SU-DHL-6 (cell line): ENCODE results near the gene ZNF195.
"Not testable (repeated sequence)": the region's sequence is repeated elsewhere in the genome, so short reads cannot be mapped to it uniquely, and the experiment has no call there.

Experiments
- H2AFZ ChIP-seq: fragments of 200-600 bp; sonication (generic); 2 replicates; pipeline ENCODE4 v1.6.1; 2014; ENCODE audit warnings: low read depth, mild to moderate bottlenecking, moderate library complexity, mixed read lengths, antibody characterized with exemption, low read length; ENCODE audit not compliant: severe bottlenecking
- H3F3A ChIP-seq: fragments of 200-600 bp; shearing (Covaris generic); 2 replicates; pipeline ENCODE4 v1.6.0; 2016; ENCODE audit warnings: antibody characterized with exemption, mild to moderate bottlenecking; ENCODE audit not compliant: insufficient read depth
- H3K27ac ChIP-seq: fragments of 200-600 bp; sonication (generic); 2 replicates; pipeline ENCODE4 v1.5.1; 2016; ENCODE audit warnings: low read depth, mild to moderate bottlenecking, low read length, moderate library complexity, mixed read lengths
- H3K27me3 ChIP-seq: fragments of 200-600 bp; sonication (generic), shearing (Covaris generic); 2 replicates; pipeline ENCODE4 v1.6.0; 2014; ENCODE audit warnings: mild to moderate bottlenecking, low read length
- H3K36me3 ChIP-seq: fragments of 200-600 bp; sonication (generic); 2 replicates; pipeline ENCODE4 v1.6.1; 2014; ENCODE audit warnings: mild to moderate bottlenecking, low read length, mixed read lengths
- H3K4me2 ChIP-seq: fragments of 300-600, 200-600 bp; shearing (Covaris generic), sonication (generic); 2 replicates; pipeline ENCODE4 v1.6.0; 2014; ENCODE audit warnings: low read length, low read depth, mild to moderate bottlenecking; ENCODE audit not compliant: poor library complexity, severe bottlenecking
- H3K4me3 ChIP-seq: fragments of 200-600 bp; sonication (generic); 2 replicates; pipeline ENCODE4 v1.5.1; 2014; ENCODE audit warnings: antibody characterized with exemption, low read length, mild to moderate bottlenecking, mixed read lengths; ENCODE audit not compliant: insufficient read depth, poor library complexity, severe bottlenecking
- H3K79me2 ChIP-seq: fragments of 200-600 bp; sonication (generic); 2 replicates; pipeline ENCODE4 v1.6.1; 2014; ENCODE audit warnings: mild to moderate bottlenecking, low read length, moderate library complexity; ENCODE audit not compliant: insufficient read depth
- H3K9ac ChIP-seq: fragments of 200-600 bp; sonication (generic); 2 replicates; pipeline ENCODE4 v1.7.0; 2014; ENCODE audit warnings: mild to moderate bottlenecking, low read length
- H3K9me2 ChIP-seq: fragments of 200-600 bp; sonication (generic); replicated peaks from 2 replicates; pipeline ENCODE4 v1.6.1; 2014; ENCODE audit warnings: low read length; ENCODE audit not compliant: insufficient read depth
- H3K9me3 ChIP-seq: fragments of 200-600 bp; sonication (generic); 2 replicates; pipeline ENCODE4 v1.6.1; 2014; ENCODE audit warnings: low read length, mixed read lengths; ENCODE audit not compliant: insufficient read depth
- H4K20me1 ChIP-seq: fragments of 200-600 bp; sonication (generic); 2 replicates; pipeline ENCODE4 v1.6.1; 2014; ENCODE audit warnings: low read depth, mild to moderate bottlenecking, antibody characterized with exemption, low read length, moderate library complexity, mixed read lengths
- EZH2phosphoT487 ChIP-seq: fragments of 200-600 bp; sonication (generic), shearing (Covaris generic); conservative IDR thresholded peaks from 2 replicates; pipeline ENCODE4 v1.6.1; 2018; ENCODE audit warnings: mild to moderate bottlenecking, antibody characterized with exemption, low read length, moderate library complexity, mixed read lengths
- TF ChIP-seq, protein P1 (sequence below): fragments of 200-600 bp; sonication (generic); IDR thresholded peaks from one replicate; pipeline ENCODE4 v1.5.1; 2017; ENCODE audit warnings: antibody characterized with exemption, mild to moderate bottlenecking, low read length, moderate library complexity; ENCODE audit not compliant: insufficient read depth, poor library complexity, severe bottlenecking

ZNF195 gene

DNA sequence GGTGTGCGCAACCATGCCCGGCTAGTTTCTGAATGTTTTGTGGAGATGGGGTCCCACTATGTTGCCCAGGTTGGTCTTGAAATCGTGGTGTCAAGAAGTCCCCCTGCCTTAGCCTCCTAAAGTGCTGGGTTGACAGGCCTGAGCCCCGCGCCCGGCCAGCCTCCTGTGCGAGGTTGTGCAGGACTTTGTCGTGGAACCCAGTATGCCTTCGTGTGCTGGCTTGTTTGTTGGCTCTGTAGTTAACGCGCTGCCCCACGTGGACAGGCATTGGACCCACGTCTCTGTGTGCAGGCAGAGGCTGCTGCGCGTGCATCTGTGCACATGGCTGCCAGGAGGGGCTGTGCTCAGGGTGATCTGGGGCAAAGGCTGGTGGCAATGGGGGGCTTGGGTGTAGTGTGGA lies 33.9 kb upstream of the ZNF195 start:
- H3K9me2 ChIP-seq = no peaks in the 10 kb centered on the region
- no peaks in the 10 kb centered on the region for H3K79me2 ChIP-seq
- no peak overlapping the region for H3K27ac ChIP-seq
- H3K4me2 ChIP-seq = no peak overlapping the region
- H3K9ac ChIP-seq = no peak overlapping the region
- no peak for TF ChIP-seq EZH2phosphoT487
- TF ChIP-seq, protein P1, sequence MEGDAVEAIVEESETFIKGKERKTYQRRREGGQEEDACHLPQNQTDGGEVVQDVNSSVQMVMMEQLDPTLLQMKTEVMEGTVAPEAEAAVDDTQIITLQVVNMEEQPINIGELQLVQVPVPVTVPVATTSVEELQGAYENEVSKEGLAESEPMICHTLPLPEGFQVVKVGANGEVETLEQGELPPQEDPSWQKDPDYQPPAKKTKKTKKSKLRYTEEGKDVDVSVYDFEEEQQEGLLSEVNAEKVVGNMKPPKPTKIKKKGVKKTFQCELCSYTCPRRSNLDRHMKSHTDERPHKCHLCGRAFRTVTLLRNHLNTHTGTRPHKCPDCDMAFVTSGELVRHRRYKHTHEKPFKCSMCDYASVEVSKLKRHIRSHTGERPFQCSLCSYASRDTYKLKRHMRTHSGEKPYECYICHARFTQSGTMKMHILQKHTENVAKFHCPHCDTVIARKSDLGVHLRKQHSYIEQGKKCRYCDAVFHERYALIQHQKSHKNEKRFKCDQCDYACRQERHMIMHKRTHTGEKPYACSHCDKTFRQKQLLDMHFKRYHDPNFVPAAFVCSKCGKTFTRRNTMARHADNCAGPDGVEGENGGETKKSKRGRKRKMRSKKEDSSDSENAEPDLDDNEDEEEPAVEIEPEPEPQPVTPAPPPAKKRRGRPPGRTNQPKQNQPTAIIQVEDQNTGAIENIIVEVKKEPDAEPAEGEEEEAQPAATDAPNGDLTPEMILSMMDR = no peak
- no peaks in the 10 kb centered on the region for H3F3A ChIP-seq
- no peak overlapping the region for H3K4me3 ChIP-seq
- H3K9me3 ChIP-seq = no peaks in the 10 kb centered on the region
- no peaks in the 10 kb centered on the region for H4K20me1 ChIP-seq
- H3K36me3 ChIP-seq = no peaks in the 10 kb centered on the region
- H2AFZ ChIP-seq = no peak overlapping the region
- no peaks in the 10 kb centered on the region for H3K27me3 ChIP-seq

DNA sequence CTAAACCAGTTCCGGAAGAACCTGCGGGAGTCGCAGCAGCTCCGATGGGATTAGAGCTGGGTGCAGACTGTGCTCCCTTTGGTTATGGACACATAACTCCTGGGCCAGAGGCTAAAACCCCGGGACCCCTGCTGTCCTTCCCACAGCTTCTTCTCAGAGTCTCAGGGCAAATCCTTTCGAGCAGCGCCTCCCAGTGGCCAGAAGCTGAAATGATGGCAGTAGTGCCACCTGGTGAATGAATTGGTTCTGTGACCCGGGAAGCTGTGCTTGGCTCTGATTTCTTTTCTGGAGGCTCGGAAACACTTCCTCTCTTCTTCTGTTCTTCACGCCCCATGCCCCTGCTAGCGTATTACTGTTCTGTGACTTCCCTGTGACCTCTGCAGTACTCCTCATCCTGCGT lies 29.8 kb upstream of the ZNF195 start:
- not testable (repeated sequence) for H4K20me1 ChIP-seq, H3K9ac ChIP-seq, H3K27ac ChIP-seq, H2AFZ ChIP-seq, H3K27me3 ChIP-seq, H3K4me2 ChIP-seq, H3F3A ChIP-seq, H3K9me3 ChIP-seq, H3K36me3 ChIP-seq, H3K9me2 ChIP-seq, H3K4me3 ChIP-seq, H3K79me2 ChIP-seq
- TF ChIP-seq, protein P1 = peak; percentile 62

DNA sequence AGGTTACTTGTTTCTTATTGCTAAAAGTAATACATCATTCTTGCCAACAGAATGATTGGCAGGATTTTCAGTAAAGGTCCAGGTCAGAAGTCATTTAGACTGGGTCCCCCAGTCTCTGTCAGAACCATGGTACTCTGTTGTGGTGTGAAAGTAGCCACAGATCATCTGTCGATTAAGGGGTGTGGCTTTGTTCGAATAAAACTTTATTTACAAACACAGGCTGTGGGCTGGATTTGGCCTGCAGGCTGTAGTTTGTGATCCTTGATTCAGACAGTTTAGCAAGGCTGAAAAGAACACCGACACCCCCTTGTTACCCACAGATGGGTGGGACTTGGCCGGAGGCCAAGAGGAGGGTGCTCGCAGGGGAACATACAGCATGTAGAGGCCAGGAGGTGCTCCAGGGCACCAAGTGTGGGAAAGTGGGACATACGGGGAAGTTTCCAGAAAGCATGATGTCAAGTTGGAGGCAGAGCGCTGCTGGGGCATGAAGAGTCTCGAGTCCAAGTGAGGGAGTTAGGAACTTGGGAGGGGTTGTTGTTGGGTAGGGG lies 29.2 kb upstream of the ZNF195 start:
- H3K9me2 ChIP-seq, H3K27me3 ChIP-seq, H3K9ac ChIP-seq, H2AFZ ChIP-seq, H3K4me3 ChIP-seq, H3K79me2 ChIP-seq, H3F3A ChIP-seq, H3K4me2 ChIP-seq, H3K27ac ChIP-seq, H3K9me3 ChIP-seq, H4K20me1 ChIP-seq, H3K36me3 ChIP-seq: not testable (repeated sequence)

DNA sequence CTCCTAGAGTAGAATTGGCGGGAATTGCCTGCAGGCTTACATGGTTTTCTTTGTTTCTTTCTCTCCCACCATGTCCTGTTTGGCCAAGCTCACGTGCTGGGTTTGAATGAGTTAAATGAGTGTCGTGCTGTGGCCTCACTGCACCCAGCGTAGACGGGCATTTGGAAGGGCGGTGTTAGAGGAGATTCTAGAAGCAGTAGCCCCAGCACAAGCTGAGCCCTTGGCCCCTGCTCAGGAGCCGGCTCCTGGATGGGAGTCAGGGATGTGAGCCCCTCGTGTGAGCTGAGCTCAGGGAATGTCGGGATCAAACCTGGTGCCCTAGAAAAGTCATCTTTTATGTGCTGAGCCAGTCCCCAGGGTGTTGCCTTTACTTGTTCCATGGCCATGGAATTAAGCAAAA lies 28.0 kb upstream of the ZNF195 start:
- H3K79me2 ChIP-seq, H3F3A ChIP-seq, H3K27me3 ChIP-seq, H3K4me2 ChIP-seq, H3K36me3 ChIP-seq, H3K9ac ChIP-seq, H3K9me3 ChIP-seq, H3K27ac ChIP-seq, H2AFZ ChIP-seq, H3K4me3 ChIP-seq, H3K9me2 ChIP-seq, H4K20me1 ChIP-seq: not testable (repeated sequence)

DNA sequence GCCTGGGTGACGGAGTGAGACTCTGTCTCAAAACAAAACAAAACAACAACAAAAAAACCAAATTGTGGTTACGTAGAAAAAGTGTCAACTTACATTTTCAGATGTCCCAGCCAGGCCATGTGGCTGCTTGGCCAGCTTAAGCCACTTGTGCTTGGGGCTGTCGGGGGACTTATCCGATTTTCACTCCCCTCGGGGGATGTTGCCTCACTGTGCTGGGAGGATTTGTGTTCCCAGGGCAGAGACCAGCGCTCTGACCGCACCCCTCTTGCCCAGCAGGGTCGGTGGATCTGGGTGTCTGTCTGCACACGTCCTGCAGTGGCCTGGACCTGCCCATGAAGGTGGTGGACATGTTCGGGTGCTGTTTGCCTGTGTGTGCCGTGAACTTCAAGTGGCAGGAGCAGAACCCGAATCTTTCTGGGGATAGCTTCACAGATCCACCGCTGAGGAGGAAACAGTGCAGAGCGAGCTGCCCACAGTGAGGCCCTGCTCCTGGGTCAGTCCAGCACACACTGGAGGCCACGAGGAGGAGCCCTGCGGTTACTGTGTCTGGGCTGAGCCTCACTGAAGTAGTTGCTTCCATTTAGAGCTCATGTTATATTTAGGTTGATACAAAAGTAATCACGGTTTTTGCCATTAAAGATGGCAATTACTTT lies 27.4 kb upstream of the ZNF195 start:
- not testable (repeated sequence) for H3K4me3 ChIP-seq, H3K27me3 ChIP-seq, H3K9me3 ChIP-seq, H3F3A ChIP-seq, H2AFZ ChIP-seq, H4K20me1 ChIP-seq, H3K79me2 ChIP-seq, H3K27ac ChIP-seq, H3K9me2 ChIP-seq, H3K9ac ChIP-seq, H3K36me3 ChIP-seq, H3K4me2 ChIP-seq

DNA sequence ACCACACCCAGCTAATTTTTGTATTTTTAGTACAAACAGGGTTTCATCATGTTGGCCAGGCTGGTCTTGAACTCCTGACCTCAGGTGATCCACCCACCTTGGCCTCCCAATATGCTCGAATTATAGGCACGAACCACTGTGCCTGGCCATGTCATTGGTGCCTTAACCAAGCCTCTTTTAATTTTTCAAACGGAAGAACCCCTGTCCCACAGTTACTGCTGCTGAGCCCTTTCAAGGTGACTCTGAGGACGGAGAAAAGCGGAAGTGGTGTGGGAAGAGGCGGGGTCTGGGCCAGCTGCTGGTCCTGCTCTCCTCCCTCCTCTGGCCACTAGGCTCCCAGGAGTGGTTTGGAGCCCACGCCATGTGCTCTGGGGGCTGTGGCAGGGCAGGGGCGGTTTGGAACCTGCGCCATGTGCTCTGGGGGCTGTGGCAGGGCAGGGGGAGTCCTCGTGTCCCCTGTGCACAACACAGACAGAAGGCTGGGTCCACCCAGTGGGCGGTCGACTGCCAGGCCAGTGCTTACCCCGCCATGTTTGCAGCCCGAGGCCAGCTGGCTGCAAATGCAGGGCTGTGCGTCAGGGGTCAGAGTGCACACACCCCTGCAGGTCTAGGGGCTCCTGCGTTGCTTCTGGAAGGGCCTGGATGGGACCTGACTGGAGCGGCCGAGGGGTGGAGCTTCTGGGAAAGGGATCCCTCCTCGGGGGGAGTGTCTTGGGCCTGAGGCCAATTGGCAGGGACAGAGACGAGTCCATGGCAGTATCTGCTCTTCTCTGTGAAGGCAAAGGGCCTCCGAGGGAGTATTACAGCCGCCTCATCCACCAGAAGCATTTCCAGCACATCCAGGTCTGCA lies 25.4 kb upstream of the ZNF195 start:
- H3K36me3 ChIP-seq, H3K9ac ChIP-seq, H3F3A ChIP-seq, H3K79me2 ChIP-seq, H3K27me3 ChIP-seq, H3K4me2 ChIP-seq, H3K4me3 ChIP-seq, H3K9me3 ChIP-seq, H3K27ac ChIP-seq, H3K9me2 ChIP-seq, H4K20me1 ChIP-seq: not testable (repeated sequence)
- peak overlapping the region; percentile 34 for H2AFZ ChIP-seq
